Psoas muscle (tissue), 8 donors: ENCODE results near the gene OR10Z1. TPM values are rescaled to one million over a fixed set of nuclear protein-coding genes. Genes with fewer than 3 reads are reported as not detected.

Experiments used
- ATAC-seq, 4 donors: fragments of 200-7000 bp; cut with Tn5 transposase; one replicate each; pipeline ENCODE4 v1.9.1; 2020; ENCODE audit warnings: moderate library complexity in 3 of 4, mild to moderate bottlenecking in 2 of 4
- DNase-seq, 2 donors: peaks; one replicate each; pipeline ENCODE4 v3.0.0-alpha.2; 2020
- H3K27ac ChIP-seq: fragments of 200-600 bp; one replicate; pipeline ENCODE4 v1.8.0; 2022
- H3K27me3 ChIP-seq, 3 donors: fragments of 200-600 bp in 1 of 3; one replicate each; pipeline versions ENCODE4 v1.6.1 to v1.8.0; 2013 to 2022; ENCODE audit warnings: low read length in 2 of 3, mild to moderate bottlenecking in 2 of 3, moderate library complexity in 1 of 3; ENCODE audit not compliant: insufficient read depth in 3 of 3
- H3K36me3 ChIP-seq, 2 donors: fragments of 200-600 bp in 1 of 2; one replicate each; pipeline versions ENCODE4 v1.6.1 to v1.8.0; 2013 to 2022; ENCODE audit warnings: low read depth in 1 of 2, mild to moderate bottlenecking in 1 of 2, moderate library complexity in 1 of 2; ENCODE audit not compliant: insufficient read depth in 1 of 2
- H3K4me1 ChIP-seq: fragments of 200-600 bp; one replicate; pipeline ENCODE4 v1.8.0; 2022
- H3K4me3 ChIP-seq: fragments of 200-600 bp; one replicate; pipeline ENCODE4 v1.8.0; 2022; ENCODE audit warnings: mild to moderate bottlenecking
- H3K9me3 ChIP-seq: fragments of 200-600 bp; one replicate; pipeline ENCODE4 v1.8.0; 2022
- CTCF ChIP-seq: fragments of 200-600 bp; IDR thresholded peaks from one replicate; pipeline ENCODE4 v1.8.0; 2022; ENCODE audit warnings: antibody characterized with exemption
- WGBS, 3 donors: extraction: QIAGEN DNeasy Blood & Tissue Kit; methylation state at CpG; one replicate each; pipeline versions ENCODE4 v1.1.6 to v1.1.7; 2013; 5-methylcytosine and 5-hydroxymethylcytosine counted together
- intact Hi-C, 2 donors: fragments of 100-400 bp; cut with DNase I; formaldehyde crosslinking; loops; one replicate each; pipeline versions ENCODE4 v1.11.0 to v1.14.2; 2022
- polyA plus RNA-seq, 3 donors: library from polyadenylated mRNA; stranded (reverse); fragments of 200-250 nt; gene quantifications; one replicate each; pipeline ENCODE4 v1.2.3, GENCODE V29; 2013
- total RNA-seq, 4 donors: library from RNA; stranded (reverse); fragmentation: NEBNext Ultra II Directional in 2 of 4; extraction: Animal tissue kit (Norgen Biotek cat#: 25700) in 2 of 4; gene quantifications; one replicate each; pipeline versions ENCODE4 v1.2.1 to v1.2.4, GENCODE V29; 2021 to 2023
- donor health status: healthy with polysubstance abuse.
- donor health status: DM: no; HTN: no; CAD: no; lungs with moderate emphysema.
- donor health status: Bipolar disorder and iron deficiency.
- donor health status: healthy.
- donor health status: DM: yes; HTN: yes; CAD: no.
- donor health status: DM: no; HTN: no; CAD: no.
- donor health status: DM: no; HTN: no; CAD: no.
- donor health status: DM: yes; HTN: yes; CAD: no.

OR10Z1 gene
- total and polyA plus RNA-seq, 7 donors: not detected

DNA sequence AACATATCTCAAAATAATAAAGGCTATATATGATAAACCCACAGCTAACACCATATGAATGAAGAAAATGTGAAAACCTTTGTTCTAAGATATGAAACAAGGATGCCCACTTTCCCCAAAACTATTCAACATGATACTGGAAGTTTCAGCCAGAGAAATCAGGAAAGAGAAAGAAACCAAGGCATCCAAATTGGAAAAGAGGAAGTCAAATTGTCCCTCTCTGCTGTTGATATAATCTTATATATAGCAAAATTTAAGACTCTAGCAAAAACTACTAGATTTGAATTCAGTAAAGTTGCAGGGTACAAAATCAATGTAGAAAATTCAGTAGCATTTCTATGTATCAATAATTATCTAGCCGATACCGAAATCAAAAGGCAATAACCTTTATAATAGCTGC lies 4.3 kb upstream of the OR10Z1 start:
- Histone ChIP-seq H3K4me1 (no peaks in the 10 kb centered on the region), H3K4me3 (no peak overlapping the region), H3K27ac (no peak overlapping the region), H3K9me3 (no peaks in the 10 kb centered on the region), H3K27me3 (no peaks in the 10 kb centered on the region), H3K36me3 (no peaks in the 10 kb centered on the region)
- DNase-seq (no peak), ATAC-seq (no peak)
- TF ChIP-seq CTCF: no peak
- WGBS, 3 donors: 49 to 94% (median 78%) methylated on average over 2 of the region's 2 CpGs
- intact Hi-C loops: no loop called here

DNA sequence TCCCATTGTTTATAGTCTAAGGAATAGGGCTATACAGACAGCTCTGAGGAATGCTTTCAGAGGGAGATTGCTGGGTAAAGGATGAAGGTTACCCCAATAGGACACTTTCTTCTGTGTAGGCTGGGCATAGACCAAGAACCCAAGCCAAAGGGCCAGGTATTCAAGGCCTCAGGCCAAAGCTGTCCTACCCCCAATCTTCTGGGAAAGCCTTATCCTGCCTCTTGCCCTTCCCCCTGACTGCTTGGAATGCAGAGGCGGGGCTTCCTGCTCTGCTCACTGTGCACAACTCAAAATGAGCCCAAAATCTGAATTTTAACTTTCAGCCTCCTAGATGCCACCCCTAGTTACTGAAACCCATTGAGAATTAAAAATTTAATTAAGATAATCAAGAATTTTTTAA lies 2.2 kb downstream of the OR10Z1 start:
- ATAC-seq (no peak), DNase-seq (no peak)
- TF ChIP-seq CTCF: no peak
- Histone ChIP-seq H3K9me3 (no peaks in the 10 kb centered on the region), H3K4me3 (no peak overlapping the region), H3K27ac (no peak overlapping the region), H3K4me1 (no peaks in the 10 kb centered on the region), H3K27me3 (no peaks in the 10 kb centered on the region), H3K36me3 (no peaks in the 10 kb centered on the region)
- intact Hi-C loops: no loop called here
- 57 to 86% (median 66%) methylated on average over 1 of the region's 1 CpG for WGBS, 3 donors

DNA sequence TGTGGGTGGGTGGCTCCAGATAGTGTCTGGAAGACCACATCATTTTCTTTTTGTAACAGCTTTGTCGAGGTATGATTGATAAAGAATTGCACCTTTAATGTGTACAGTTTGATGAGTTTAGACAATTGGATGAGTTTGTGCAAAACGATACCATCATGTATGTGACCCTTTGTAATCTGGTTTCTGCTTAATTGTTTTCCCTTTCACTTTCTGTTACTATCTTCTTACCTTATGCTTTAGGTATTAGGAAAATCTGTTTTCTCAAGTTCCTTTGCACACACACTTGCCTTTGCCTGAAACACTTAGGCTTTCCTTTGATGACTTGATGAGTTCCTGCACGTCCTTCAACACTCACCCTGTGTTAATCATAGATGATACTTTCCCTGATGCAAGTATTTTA lies 6.8 kb downstream of the OR10Z1 start:
- TF ChIP-seq CTCF: no peak
- Histone ChIP-seq H3K27ac (no peak overlapping the region), H3K27me3 (no peaks in the 10 kb centered on the region), H3K4me3 (no peak overlapping the region), H3K36me3 (no peaks in the 10 kb centered on the region), H3K4me1 (no peaks in the 10 kb centered on the region), H3K9me3 (no peaks in the 10 kb centered on the region)
- WGBS, 3 donors: 61 to 66% (median 66%) methylated on average over 3 of the region's 3 CpGs
- ATAC-seq: no peak
- intact Hi-C loops: no loop called here
- no peak for DNase-seq

- DNase-seq (no peak), ATAC-seq (no peak)
- H3K9me3 ChIP-seq: no peaks in the 10 kb centered on the region
- TF ChIP-seq CTCF: no peak
- H3K27me3 ChIP-seq: no peaks in the 10 kb centered on the region
- intact Hi-C loops: no loop called here
- no peaks in the 10 kb centered on the region for H3K4me1 ChIP-seq
- H3K36me3 ChIP-seq: no peaks in the 10 kb centered on the region
- WGBS, 3 donors: 75 to 86% (median 76%) methylated on average over 3 of the region's 3 CpGs
- no peak overlapping the region for H3K27ac ChIP-seq
- H3K4me3 ChIP-seq: no peak overlapping the region
Measured at GRCh38 chr1:158613764-158614163, 8.7 kb downstream of the OR10Z1 start.

DNA sequence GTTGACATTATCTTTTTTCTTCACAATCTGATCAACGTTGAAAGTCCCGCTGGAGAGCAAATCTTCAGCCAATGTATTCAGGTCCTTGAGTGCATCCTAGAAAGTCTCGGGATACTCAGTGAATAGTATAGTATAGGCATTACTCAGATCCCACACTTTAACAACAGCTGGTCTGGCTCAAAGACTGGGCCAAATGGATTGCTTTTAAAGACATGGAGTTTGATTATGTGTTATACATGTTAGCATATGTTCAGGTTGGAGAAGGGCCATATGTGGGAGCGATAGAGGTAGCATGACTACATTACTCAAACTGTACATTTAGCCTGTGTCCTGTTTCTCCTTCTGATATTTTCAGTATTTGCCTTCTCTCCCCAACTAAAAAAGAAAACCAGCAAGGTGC lies 33.1 kb downstream of the OR10Z1 start:
- Histone ChIP-seq H3K9me3 (no peaks in the 10 kb centered on the region), H3K4me3 (no peak overlapping the region), H3K27me3 (no peaks in the 10 kb centered on the region), H3K27ac (no peak overlapping the region), H3K4me1 (no peaks in the 10 kb centered on the region), H3K36me3 (no peaks in the 10 kb centered on the region)
- 78 to 89% (median 86%) methylated on average over 4 of the region's 4 CpGs for WGBS, 3 donors
- DNase-seq: no peak
- ATAC-seq: no peak
- intact Hi-C loops: no loop called here
- no peak for TF ChIP-seq CTCF
